Activated naive CD4-positive, alpha-beta T cell treated with anti-CD3 and anti-CD28 coated beads, Interleukin-2, amount 50 U/mL, for 72 hours (primary cell): Measurements from ENCODE around the gene ALG11. TPM values are rescaled to one million over a fixed set of nuclear protein-coding genes. Genes with fewer than 3 reads are reported as not detected.
A peak's percentile ranks its signal among the peaks of the same experiment; 100 is the strongest.
"Not testable (repeated sequence)": the region's sequence is repeated elsewhere in the genome, so short reads cannot be mapped to it uniquely, and the experiment has no call there.

Experiments
- ATAC-seq, 2 donors: fragments of 150-1000 bp; cut with Tn5 transposase; 2 replicates each; pipeline ENCODE4 v1.10.0; 2021; ENCODE audit warnings: mild to moderate bottlenecking in 2 of 2, moderate library complexity in 2 of 2
- DNase-seq, 2 donors: peaks; one replicate each; pipeline ENCODE4 v3.0.0; 2021 to 2022; ENCODE audit warnings: low spot score in 2 of 2
- H3K27ac Mint-ChIP-seq, 2 donors: one replicate each; pipeline ENCODE4 v1.8.0; 2022; ENCODE audit warnings: mild to moderate bottlenecking in 2 of 2, mixed read lengths in 2 of 2
- H3K36me3 Mint-ChIP-seq, 2 donors: one replicate each; pipeline ENCODE4 v1.8.0; 2022; ENCODE audit warnings: mixed read lengths in 2 of 2
- H3K9me3 Mint-ChIP-seq, 2 donors: one replicate each; pipeline ENCODE4 v1.8.0; 2022; ENCODE audit warnings: mixed read lengths in 2 of 2
- total RNA-seq, 2 donors: library from RNA; stranded (reverse); gene quantifications; one replicate each; pipeline ENCODE4 v1.2.3, GENCODE V29; 2022

ALG11 gene, protein sequence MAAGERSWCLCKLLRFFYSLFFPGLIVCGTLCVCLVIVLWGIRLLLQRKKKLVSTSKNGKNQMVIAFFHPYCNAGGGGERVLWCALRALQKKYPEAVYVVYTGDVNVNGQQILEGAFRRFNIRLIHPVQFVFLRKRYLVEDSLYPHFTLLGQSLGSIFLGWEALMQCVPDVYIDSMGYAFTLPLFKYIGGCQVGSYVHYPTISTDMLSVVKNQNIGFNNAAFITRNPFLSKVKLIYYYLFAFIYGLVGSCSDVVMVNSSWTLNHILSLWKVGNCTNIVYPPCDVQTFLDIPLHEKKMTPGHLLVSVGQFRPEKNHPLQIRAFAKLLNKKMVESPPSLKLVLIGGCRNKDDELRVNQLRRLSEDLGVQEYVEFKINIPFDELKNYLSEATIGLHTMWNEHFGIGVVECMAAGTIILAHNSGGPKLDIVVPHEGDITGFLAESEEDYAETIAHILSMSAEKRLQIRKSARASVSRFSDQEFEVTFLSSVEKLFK
- 10 to 100 TPM; 17.0 to 22.6 TPM for total RNA-seq

DNA sequence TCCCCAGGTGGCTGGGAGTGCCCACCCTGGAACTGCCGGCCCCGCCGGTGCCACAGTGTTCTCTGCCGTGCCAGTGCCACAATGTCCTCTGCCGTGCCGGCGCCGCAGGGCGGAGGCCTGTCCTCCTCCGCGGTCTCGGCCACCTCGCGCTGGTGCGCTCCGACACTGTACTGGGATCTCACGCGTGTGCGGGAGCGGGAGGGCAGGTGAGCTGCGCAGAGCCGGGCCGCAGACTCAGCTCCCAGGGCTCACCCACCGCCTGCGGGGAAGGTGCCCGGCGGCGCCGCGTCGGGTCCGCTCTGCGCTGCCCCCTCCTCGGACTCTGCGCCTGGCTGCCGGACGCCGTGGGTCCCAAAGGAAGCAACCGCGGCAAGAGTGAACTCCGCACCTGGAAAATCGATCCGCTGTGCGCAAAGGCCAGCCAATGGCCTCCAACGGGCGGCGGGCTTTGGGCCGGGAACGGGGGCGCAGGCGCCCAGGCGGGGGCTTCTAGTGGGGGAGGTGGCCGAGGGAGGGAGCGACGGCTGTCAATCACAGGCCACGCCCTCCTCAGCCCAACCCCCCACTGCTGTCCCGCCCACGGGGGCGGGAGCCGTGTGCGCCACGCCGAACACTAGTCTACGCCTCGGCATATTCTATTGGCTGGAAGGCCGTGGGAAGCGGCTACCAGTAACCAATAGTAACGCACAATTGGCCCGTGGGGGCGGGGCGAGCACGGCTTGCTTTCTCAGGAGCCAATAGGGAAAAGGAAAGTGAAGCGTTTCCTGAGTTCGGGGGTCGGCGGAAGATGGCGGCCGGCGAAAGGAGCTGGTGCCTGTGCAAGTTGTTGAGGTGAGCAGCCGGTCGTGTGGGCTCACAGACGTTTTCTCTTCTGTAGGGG, at the start of gene ALG11:
TSS of gene ALG11 (plus strand) at position 767 of the 880 bp plus-strand sequence. CDS start at position 788, 21 bp downstream.
- DNase-seq (peak; percentile 98 to 99), ATAC-seq (peak; percentile 99)
- peak within 1 kb of the TSS; percentile 91 to 93 for H3K27ac Mint-ChIP-seq
- H3K36me3 Mint-ChIP-seq: peaks cover 10 to 14% of the 10 kb centered on the region in 2 donors
- H3K9me3 Mint-ChIP-seq: peaks cover 0 to 5% of the 10 kb centered on the region in 2 donors

DNA sequence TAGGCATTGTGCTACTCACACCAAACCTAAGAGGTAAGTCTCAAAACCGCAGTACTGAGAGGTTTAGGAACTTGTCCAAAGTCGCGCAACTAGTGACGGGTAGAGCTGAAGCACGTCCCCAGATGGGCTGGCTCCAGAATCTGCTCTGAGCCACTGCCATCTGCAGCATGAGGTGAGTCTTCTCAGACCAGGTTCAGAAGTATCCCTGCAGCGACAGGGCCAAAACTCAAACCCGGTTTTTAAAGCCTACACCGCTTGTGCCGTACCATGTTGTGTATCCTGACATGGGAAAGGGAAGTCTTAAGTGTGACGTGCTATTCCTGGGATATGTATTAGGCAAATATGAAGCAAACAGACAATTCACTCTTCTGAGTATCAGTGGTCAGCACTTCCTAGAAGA, 46.0 kb upstream of the ALG11 start:
- no peak for ATAC-seq
- Mint-ChIP-seq H3K9me3 (no peaks in the 10 kb centered on the region), H3K27ac (no peak overlapping the region), H3K36me3 (no peaks in the 10 kb centered on the region)
- no peak for DNase-seq

DNA sequence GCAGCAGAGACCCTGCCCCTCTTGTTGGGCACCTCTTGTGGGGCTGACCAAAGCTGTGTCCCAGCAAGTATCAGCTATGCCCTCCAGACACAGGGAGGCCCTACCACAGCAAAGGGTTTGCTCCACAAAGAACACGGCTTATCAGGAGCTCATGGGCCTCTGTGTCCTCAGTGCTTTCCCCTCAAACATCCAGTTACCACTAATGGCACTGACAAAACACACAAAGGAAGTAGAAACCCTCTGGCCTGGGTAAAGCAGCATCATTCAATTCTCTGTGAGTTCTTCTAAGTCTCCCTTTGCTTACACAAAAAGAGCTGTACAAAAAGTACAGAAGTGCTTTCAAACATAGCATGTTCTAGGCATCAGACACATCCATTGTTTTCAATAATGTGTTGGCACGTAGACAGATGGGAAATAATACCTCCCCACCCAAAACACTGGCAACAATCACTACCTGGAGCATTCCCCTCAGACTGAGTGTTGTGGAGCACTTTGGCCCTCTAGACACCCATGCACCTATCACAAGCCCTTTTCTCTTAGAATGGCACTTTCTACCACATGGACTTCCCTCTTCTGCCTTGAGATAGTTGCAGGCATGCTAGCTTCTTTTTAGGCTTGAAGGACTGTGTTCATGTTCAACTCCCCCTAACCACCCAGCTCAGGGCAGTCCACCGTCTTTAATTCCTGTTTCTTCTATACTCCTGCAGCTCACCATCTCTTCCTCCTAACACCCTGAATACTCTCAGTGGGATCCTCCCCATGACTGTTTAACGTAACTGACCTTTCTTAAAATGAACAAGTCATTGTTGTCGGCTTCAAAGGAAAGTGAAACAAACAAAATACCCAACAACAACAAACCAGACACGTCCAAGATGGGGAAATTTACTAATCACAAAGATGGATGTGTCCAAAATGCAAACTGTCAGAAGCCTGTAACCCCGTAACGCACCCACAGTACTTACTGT, 44.4 kb upstream of the ALG11 start:
- Mint-ChIP-seq H3K9me3 (no peaks in the 10 kb centered on the region), H3K36me3 (no peaks in the 10 kb centered on the region), H3K27ac (peak overlapping the region in 1 of 2 donors; percentile 34)
- ATAC-seq (no peak), DNase-seq (no peak)

DNA sequence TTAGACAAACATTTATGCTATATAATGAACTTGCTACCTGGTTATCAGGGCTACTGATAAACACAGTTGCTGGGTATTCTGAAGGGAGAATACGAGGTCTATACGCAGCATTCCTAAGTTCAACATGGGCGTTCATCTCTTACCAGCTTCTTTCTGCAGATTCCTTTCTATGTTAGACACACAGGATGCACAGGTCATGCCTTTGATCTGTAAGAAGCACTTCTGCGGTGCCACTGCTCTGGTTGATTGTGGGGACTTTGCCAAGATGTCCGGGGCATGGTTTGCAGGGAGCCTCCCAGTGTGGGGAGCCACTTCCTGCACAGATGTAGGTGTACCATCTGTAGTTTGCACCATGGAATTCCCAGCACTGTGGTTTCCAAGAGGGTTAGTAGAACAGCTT, 41.8 kb upstream of the ALG11 start:
- peak in 1 of 2 donors; percentile 43 for ATAC-seq
- Mint-ChIP-seq H3K27ac (no peak overlapping the region), H3K36me3 (no peaks in the 10 kb centered on the region), H3K9me3 (no peaks in the 10 kb centered on the region)
- no peak for DNase-seq

DNA sequence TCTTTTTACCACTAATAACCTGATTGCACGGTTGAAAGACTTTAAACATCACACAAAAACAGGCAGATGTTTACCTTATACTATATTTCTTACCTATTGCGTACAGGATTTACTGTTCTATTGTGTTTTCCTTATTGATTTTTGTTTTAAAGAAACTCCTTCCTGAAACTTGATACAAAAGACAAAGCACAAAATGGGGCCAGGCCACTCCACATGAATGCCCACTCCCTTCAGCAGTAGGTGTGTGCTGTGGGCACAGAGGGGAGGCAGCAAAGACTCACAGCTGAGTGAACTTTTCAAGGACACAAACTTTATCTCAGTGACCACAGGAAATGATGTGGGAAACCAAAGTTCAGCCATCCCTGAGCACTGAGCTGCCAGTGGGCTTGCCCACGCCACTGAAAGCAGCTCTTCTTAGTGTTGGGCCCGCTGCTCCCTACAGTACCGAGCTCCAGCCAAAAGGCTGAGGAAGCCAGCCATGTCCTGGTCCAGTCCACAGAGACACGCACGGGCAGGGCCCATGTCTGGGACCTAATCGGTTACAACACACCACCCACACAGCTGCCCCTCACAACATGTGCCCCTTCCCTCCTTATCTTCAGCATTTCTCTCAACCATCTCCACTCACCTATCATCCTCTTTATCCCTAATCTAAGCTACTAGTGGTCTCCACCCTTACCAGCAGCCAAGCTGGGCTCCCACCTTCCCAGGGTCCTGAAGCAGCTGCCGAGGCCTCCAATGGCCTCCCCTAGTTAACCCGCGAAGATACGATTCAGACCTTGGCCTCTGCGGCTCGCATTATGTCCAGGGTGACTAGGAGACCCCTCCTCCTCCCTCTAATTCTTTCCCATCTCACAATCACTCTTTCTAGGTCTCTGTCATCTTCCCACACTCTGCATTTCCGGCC, 40.4 kb upstream of the ALG11 start:
- H3K27ac Mint-ChIP-seq: peak overlapping the region in 1 of 2 donors; percentile 53
- no peaks in the 10 kb centered on the region for H3K36me3 Mint-ChIP-seq
- DNase-seq: no peak
- no peak for ATAC-seq
- H3K9me3 Mint-ChIP-seq: no peaks in the 10 kb centered on the region

DNA sequence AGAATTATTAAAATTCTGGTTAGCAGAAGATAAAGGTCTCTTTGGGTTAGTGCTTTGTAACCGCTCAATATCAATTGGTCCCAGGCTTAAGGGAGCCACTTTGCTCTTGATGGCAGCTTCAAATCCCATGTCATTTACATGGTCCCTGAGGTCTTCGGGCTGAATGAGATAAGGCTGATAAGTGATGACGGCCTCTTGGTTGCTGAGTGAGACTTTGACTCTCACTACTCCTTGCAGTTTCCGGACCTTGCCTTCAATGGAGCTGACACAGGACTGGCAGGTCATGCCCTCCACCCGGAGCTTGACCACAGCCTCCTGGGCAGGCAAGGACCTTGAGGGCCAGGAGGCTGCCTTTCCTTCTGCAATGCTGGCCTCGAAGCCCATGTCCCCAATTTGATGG, 37.7 kb upstream of the ALG11 start:
- ATAC-seq: no peak
- no peaks in the 10 kb centered on the region for H3K36me3 Mint-ChIP-seq
- DNase-seq: no peak
- H3K9me3 Mint-ChIP-seq: no peaks in the 10 kb centered on the region
- no peak overlapping the region for H3K27ac Mint-ChIP-seq

DNA sequence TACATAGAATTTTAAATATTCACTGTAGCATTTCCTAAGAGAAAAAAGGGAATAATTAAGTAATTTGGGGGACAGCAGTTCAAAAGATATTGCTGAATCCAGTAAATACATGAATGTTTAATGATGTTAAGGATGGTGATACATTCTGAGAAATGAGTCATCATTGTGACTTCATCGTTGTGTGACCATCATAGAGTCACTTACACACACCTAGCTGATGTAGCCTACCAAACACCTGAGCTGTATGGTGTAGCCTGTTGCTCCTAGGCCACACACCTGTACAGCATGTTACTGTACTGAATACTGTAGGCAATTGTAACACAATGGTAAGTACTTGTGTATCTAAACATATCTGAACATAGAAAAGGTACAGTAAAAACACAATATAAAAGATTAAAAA, 35.8 kb upstream of the ALG11 start:
- H3K27ac Mint-ChIP-seq: no peak overlapping the region
- ATAC-seq (peak; percentile 59 to 65), DNase-seq (no peak)
- no peaks in the 10 kb centered on the region for H3K36me3 Mint-ChIP-seq
- H3K9me3 Mint-ChIP-seq: no peaks in the 10 kb centered on the region

DNA sequence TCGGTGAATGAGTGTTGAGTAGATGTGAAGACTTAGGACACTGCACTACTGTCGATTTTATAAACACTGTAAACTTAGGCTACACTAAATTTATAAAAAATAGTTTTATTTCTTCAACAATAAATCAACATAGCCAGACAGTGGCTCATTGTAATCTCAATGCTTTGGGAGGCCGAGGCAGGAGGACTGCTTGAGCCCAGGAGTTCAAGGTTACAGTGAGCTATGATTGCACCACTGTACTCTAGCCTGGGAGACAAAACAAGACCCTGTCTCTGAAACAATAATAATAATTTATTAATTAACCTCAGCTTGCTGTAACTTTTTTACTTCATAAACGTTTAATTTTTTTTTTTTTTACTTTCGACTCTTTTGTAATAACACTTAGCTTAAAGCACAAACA, 35.3 kb upstream of the ALG11 start:
- DNase-seq: no peak
- Mint-ChIP-seq H3K9me3 (no peaks in the 10 kb centered on the region), H3K27ac (no peak overlapping the region), H3K36me3 (no peaks in the 10 kb centered on the region)
- no peak for ATAC-seq

DNA sequence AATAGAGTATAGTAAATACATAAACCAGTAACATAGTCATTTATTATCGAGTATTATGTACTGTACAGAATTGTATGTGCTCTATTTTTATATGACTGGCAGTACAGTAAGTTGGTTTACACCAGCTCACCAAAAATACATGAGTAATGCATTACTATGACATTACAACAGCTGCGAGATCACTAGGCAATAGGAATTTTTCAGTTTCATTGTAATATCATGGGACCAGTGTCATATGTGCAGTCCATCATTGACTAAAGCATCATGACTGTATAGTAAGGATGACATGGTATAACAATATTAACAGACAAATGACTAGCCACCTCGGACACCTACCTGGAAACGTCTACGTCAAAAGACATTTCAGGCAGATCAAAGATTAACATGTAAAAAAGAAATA, 34.6 kb upstream of the ALG11 start:
- H3K36me3 Mint-ChIP-seq: no peaks in the 10 kb centered on the region
- no peak for ATAC-seq
- H3K27ac Mint-ChIP-seq: no peak overlapping the region
- DNase-seq: no peak
- no peaks in the 10 kb centered on the region for H3K9me3 Mint-ChIP-seq

DNA sequence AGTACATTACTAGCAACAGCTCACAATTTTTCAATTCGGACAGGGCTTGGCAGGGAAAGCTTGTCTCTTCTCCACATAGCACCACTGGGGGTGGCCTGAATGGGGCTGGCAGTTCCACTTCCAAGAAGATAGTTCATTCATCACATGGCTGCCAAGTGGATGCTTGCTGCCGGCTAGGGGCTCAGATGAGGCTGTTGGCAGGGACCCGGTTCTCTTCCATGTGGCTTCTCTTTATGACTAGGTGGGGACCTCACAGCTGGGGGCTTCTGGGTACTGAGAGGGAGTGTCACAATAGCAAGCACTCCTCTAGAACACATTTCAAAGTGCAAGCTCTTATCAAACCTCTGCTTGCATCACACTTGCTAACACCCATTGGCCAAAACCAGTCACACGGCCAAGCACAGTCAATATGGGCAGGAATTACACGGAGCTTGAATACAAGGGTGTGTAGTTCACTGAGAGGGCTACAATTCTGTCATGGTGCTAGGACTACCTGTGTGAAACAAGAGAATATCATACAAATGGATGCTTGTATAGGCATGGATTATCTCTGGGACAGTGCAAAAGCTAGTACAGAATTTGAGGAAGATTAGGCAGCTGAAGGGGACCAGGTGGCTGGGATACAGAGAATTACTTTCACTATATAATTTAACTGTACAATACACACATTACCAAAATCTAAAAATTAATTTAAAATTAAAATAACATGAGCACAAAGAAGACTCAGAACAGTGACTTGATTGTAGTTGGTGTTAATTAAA, 33.2 kb upstream of the ALG11 start:
- no peak for ATAC-seq
- no peak overlapping the region for H3K27ac Mint-ChIP-seq
- DNase-seq: no peak
- H3K9me3 Mint-ChIP-seq: peaks cover under 1 to 1% of the 10 kb centered on the region in 2 donors
- H3K36me3 Mint-ChIP-seq: peaks cover 0 to 6% of the 10 kb centered on the region in 2 donors

DNA sequence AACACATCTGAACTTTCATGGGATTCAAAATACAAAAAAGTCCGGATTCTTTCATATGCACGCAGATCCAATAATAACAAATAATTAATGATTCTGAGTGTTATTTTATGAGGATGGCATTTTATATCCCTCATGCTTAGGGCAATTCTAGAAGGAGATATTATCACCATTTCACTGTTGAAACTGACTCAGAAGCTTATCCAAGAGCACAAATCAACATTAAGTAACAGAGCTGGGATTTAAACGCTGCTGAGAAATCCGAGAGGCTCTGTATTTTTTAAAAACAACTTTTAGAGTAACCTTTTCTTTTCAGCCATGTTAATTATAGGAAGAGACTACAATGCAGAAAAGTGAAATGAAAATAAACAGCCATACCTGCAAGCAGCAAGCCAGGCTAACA, 31.3 kb upstream of the ALG11 start:
- Mint-ChIP-seq H3K27ac (no peak overlapping the region), H3K9me3 (peaks cover 5 to 6% of the 10 kb centered on the region in 2 donors), H3K36me3 (peaks cover 0 to 11% of the 10 kb centered on the region in 2 donors)
- DNase-seq (no peak), ATAC-seq (no peak)

DNA sequence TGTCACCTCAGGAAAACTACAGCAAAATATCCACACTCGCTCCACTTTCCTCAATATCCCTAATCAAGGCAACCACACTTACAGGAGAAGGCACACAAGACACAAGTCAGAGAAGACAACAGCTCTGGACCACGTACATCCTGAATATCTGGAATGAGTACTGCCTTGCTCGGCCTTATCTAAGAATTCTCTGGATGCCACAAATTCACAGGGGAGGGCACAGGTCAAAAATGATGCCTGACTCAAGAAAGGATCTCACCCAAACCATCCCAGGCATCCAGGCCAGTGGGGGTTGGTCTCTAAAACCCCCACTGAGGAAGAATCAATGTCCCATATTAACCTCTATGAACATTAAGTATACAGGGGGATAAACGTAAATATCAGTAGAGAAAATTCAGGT, 30.8 kb upstream of the ALG11 start:
- DNase-seq: no peak
- H3K36me3 Mint-ChIP-seq: peaks cover 0 to 11% of the 10 kb centered on the region in 2 donors
- ATAC-seq: no peak
- H3K27ac Mint-ChIP-seq: no peak overlapping the region
- peaks cover 5 to 6% of the 10 kb centered on the region in 2 donors for H3K9me3 Mint-ChIP-seq

DNA sequence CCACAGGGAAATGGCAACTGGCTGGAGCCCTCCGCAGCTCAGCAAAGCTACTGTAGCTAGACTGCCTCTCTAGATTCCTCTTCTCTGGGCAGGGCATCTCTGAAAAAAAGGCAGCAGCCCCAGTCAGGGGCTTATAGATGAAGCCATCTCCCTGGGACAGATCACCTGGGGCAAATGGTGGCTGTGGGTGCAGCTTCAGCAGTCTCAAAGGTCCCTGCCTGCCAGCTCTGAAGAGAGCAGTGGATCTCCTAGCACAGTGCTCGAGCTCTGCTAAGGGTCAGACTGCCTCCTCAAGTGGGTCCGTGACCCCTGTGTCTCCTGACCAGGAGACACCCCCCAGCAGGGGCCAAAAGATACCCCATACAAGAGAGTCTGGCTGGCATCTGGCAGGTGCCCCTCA, 28.9 kb upstream of the ALG11 start:
- not testable (repeated sequence) for H3K9me3 Mint-ChIP-seq, ATAC-seq
- H3K36me3 Mint-ChIP-seq: peaks cover 0 to 11% of the 10 kb centered on the region in 2 donors

DNA sequence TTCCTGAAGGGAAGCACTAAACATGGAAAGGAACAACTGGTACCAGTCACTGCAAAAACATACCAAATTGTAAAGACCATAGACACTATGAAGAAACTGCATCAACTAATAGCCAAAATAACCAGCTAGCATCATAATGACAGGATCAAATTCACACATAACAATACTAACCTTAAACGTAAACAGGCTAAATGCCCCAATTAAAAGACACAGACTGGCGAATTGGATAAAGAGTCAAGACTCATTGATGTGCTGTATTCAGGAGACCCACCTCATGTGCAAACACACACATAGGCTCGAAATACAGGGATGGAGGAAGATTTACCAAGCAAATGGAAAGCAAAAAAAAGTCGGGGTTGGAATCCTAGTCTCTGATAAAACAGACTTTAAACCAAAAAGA, 27.3 kb upstream of the ALG11 start:
- not testable (repeated sequence) for ATAC-seq, DNase-seq, H3K9me3 Mint-ChIP-seq, H3K27ac Mint-ChIP-seq
- H3K36me3 Mint-ChIP-seq: peaks cover 0 to 11% of the 10 kb centered on the region in 2 donors

More for the DNA sequence above, 28.9 kb upstream of the ALG11 start:
- not testable (repeated sequence) for H3K27ac Mint-ChIP-seq, DNase-seq
